ENCODE measurements around the gene DEDD.
A peak's percentile ranks its signal among the peaks of the same experiment; 100 is the strongest.

Gene DEDD

DNA sequence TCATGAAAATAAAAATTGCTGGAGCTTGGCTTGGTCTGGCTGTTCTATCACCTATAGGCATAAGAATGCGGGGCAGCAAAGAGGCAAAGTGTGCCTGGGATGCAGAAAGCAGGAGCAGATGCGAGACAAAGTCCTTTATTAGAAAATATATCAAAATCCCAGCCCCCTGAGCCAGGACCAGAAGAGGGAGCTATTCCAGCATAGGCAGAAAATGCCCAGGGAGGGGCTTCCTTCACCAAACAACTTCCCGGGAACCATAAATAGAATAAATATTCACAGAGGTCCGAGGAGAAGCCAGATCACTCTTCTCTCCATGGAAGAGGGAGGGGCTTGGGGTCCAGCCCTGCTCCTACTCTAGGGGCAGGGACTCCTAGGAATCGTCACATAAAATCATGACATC lies 38.7 kb upstream of the DEDD start:
- Mint-ChIP-seq H3K4me3 (no peak overlapping the region), H3K27ac (no peak overlapping the region), H3K9me3 (no peaks in the 10 kb centered on the region), H3K27me3 (no peaks in the 10 kb centered on the region), H3K36me3 (ENCODE audit: low read depth) (peaks cover 89% of the 10 kb centered on the region), H3K4me1 (ENCODE audit: low read depth) (peaks cover 39% of the 10 kb centered on the region)
- intact Hi-C loops (cut with micrococcal nuclease), result no loop called here

DNA sequence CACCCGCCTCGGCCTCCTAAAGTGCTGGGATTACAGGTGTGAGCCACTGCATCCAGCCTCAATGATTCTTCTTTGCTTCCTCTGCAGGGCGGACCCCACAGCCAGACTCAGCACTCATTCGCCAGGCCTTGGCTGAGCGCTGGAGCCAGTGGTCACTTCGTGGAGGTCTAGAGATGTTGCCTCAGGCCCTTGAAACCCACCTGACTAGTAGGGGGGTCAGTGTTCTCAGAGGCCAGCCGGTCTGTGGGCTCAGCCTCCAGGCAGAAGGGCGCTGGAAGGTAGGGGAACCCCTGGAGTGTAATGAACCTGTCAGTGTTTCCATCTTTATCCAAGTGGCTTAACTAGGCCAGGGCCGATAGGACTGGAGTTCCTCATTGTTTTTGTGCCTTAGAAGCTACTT lies 36.4 kb upstream of the DEDD start:
- intact Hi-C loops (cut with micrococcal nuclease), result no loop called here
- H3K36me3 Mint-ChIP-seq (ENCODE audit: low read depth), result peaks cover 79% of the 10 kb centered on the region
- H3K4me1 Mint-ChIP-seq (ENCODE audit: low read depth), result peaks cover 49% of the 10 kb centered on the region
- no peaks in the 10 kb centered on the region for H3K9me3 Mint-ChIP-seq
- no peaks in the 10 kb centered on the region for H3K27me3 Mint-ChIP-seq
- H3K27ac Mint-ChIP-seq, result no peak overlapping the region
- H3K4me3 Mint-ChIP-seq, result no peak overlapping the region

- peak overlapping the region; percentile 96 for H3K27ac Mint-ChIP-seq
- H3K36me3 Mint-ChIP-seq (ENCODE audit: low read depth), result peaks cover 79% of the 10 kb centered on the region
- peaks cover 62% of the 10 kb centered on the region for H3K4me1 Mint-ChIP-seq (ENCODE audit: low read depth)
- intact Hi-C loops (cut with micrococcal nuclease), result no loop called here
- no peaks in the 10 kb centered on the region for H3K27me3 Mint-ChIP-seq
- H3K4me3 Mint-ChIP-seq, result peak overlapping the region; percentile 91
- H3K9me3 Mint-ChIP-seq, result no peaks in the 10 kb centered on the region
Measured at GRCh38 chr1:161166669-161167548, 34.4 kb upstream of the DEDD start.

DNA sequence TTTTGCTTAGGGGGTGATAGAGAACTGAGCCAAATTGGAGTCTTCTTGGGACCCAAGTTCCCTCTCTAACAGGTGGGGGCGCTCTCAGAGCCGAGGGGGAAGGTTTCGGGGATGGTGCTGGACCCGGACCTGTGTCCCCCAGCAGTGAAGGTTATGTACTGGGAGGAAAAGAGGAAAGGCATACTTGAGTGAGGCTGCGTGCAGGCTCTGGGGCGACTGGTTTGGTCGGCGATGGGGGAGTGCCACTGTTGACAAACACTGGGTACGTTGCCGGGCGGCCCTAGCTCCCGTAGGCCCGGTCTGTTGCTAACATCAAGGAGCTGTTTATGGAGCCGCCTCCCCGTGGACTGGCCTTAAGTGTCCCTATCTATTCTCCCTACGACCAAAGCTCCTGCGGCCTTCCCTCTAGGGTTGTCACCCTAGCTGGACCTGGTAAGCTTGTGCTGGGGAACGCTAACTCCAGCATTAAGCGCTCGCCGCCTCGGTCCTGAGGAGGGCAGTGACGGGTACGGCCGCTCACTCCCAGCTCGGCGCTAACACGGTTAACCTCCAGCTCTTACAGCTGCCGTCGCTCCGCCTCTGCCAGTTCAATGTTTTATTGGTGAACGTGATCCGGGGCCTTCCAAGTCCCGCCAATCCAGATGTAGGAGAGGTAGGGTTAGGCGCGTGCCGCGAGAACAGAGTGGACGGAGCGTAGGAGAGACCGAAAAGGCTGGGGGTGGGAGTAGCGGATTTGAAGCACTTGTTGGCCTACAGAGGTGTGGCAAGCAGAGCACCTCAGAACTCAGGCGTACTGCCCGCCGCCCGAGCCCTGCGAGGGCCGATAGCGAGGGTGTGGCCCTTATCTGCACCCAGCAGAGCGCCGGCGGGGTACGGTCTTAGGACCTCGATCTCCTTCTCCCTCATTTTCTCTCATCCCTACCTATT lies 33.5 kb upstream of the DEDD start, which contains the start of gene PPOX:
Gene PPOX, plus strand, starts transcription at position 685 of the 927 bp plus-strand sequence. CDS start 422 bp downstream, outside the sequence.
- Mint-ChIP-seq H3K9me3 (no peaks in the 10 kb centered on the region), H3K36me3 (ENCODE audit: low read depth) (peaks cover 79% of the 10 kb centered on the region), H3K27ac (peak within 1 kb of the TSS; percentile 96), H3K4me3 (peak within 1 kb of the TSS; percentile 91), H3K4me1 (ENCODE audit: low read depth) (peaks cover 71% of the 10 kb centered on the region), H3K27me3 (no peaks in the 10 kb centered on the region)
- intact Hi-C loops (cut with micrococcal nuclease), result no loop called here

DNA sequence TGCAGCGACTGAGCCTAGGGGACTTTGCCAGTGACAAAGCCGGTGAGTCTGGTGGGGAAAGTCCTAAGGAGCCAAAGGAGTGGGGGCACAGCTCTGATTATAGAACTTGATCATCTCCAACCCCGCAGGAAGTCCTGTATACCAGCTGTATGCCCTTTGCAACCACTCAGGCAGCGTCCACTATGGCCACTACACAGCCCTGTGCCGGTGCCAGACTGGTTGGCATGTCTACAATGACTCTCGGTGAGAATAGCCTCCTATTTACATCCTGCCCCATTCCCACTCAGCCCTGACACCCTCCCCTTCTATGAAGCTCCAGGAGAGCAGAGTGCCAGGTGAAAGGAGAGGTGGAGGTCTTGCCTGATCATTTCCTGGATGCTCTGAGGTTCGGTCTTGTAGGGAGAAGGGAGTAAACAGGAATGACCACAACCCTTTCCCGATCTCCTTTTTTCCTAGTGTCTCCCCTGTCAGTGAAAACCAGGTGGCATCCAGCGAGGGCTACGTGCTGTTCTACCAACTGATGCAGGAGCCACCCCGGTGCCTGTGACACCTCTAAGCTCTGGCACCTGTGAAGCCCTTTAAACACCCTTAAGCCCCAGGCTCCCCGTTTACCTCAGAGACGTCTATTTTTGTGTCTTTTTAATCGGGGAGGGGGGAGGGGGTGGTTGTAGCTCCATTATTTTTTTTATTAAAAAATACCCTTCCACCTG lies 32.6 kb upstream of the DEDD start:
- intact Hi-C loops (cut with micrococcal nuclease), result no loop called here
- Mint-ChIP-seq H3K27me3 (no peaks in the 10 kb centered on the region), H3K4me1 (ENCODE audit: low read depth) (peaks cover 81% of the 10 kb centered on the region), H3K27ac (peak overlapping the region; percentile 96), H3K4me3 (no peak overlapping the region), H3K36me3 (ENCODE audit: low read depth) (peaks cover 77% of the 10 kb centered on the region), H3K9me3 (no peaks in the 10 kb centered on the region)

DNA sequence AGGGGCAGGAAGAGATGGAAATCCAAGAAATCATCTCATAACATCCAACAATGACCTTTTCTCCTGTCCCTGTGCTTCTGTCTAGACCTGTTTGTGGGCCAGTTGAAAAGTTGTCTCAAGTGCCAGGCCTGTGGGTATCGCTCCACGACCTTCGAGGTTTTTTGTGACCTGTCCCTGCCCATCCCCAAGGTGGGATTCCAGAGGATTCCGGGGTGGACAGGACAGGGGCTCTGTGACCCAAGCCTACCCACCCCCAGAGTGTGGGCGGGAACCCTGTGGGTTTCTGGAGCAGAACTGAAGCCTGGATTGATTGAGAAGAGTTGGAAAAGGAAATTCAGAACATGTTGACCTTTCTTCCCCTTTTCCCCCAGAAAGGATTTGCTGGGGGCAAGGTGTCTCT lies 31.3 kb upstream of the DEDD start:
- Mint-ChIP-seq H3K9me3 (no peaks in the 10 kb centered on the region), H3K4me3 (no peak overlapping the region), H3K27me3 (no peaks in the 10 kb centered on the region), H3K27ac (peak overlapping the region; percentile 96), H3K36me3 (ENCODE audit: low read depth) (peaks cover 75% of the 10 kb centered on the region), H3K4me1 (ENCODE audit: low read depth) (peaks cover 88% of the 10 kb centered on the region)
- intact Hi-C loops (cut with micrococcal nuclease), result no loop called here

GRCh38 chr1:161162806-161163205 lies 30.3 kb upstream of the DEDD start:
- no peaks in the 10 kb centered on the region for H3K9me3 Mint-ChIP-seq
- H3K4me3 Mint-ChIP-seq, result no peak overlapping the region
- H3K36me3 Mint-ChIP-seq (ENCODE audit: low read depth), result peaks cover 74% of the 10 kb centered on the region
- H3K27ac Mint-ChIP-seq, result peak overlapping the region; percentile 96
- intact Hi-C loops (cut with micrococcal nuclease), result no loop called here
- peaks cover 85% of the 10 kb centered on the region for H3K4me1 Mint-ChIP-seq (ENCODE audit: low read depth)
- H3K27me3 Mint-ChIP-seq, result no peaks in the 10 kb centered on the region

- no peak overlapping the region for H3K4me3 Mint-ChIP-seq
- intact Hi-C loops (cut with micrococcal nuclease), result no loop called here
- peak overlapping the region; percentile 96 for H3K27ac Mint-ChIP-seq
- H3K27me3 Mint-ChIP-seq, result no peaks in the 10 kb centered on the region
- no peaks in the 10 kb centered on the region for H3K9me3 Mint-ChIP-seq
- H3K4me1 Mint-ChIP-seq (ENCODE audit: low read depth), result peaks cover 77% of the 10 kb centered on the region
- peaks cover 80% of the 10 kb centered on the region for H3K36me3 Mint-ChIP-seq (ENCODE audit: low read depth)
Measured at GRCh38 chr1:161162052-161162451, 29.6 kb upstream of the DEDD start.

GRCh38 chr1:161161652-161162051 lies 29.2 kb upstream of the DEDD start:
- intact Hi-C loops (cut with micrococcal nuclease), result no loop called here
- peaks cover 73% of the 10 kb centered on the region for H3K4me1 Mint-ChIP-seq (ENCODE audit: low read depth)
- H3K36me3 Mint-ChIP-seq (ENCODE audit: low read depth), result peaks cover 82% of the 10 kb centered on the region
- no peak overlapping the region for H3K4me3 Mint-ChIP-seq
- H3K27me3 Mint-ChIP-seq, result no peaks in the 10 kb centered on the region
- H3K27ac Mint-ChIP-seq, result no peak overlapping the region
- H3K9me3 Mint-ChIP-seq, result no peaks in the 10 kb centered on the region

- no peak overlapping the region for H3K4me3 Mint-ChIP-seq
- H3K9me3 Mint-ChIP-seq, result no peaks in the 10 kb centered on the region
- intact Hi-C loops (cut with micrococcal nuclease), result no loop called here
- no peak overlapping the region for H3K27ac Mint-ChIP-seq
- peaks cover 67% of the 10 kb centered on the region for H3K4me1 Mint-ChIP-seq (ENCODE audit: low read depth)
- no peaks in the 10 kb centered on the region for H3K27me3 Mint-ChIP-seq
- H3K36me3 Mint-ChIP-seq (ENCODE audit: low read depth), result peaks cover 78% of the 10 kb centered on the region
Measured at GRCh38 chr1:161160671-161161145, 28.2 kb upstream of the DEDD start.

DNA sequence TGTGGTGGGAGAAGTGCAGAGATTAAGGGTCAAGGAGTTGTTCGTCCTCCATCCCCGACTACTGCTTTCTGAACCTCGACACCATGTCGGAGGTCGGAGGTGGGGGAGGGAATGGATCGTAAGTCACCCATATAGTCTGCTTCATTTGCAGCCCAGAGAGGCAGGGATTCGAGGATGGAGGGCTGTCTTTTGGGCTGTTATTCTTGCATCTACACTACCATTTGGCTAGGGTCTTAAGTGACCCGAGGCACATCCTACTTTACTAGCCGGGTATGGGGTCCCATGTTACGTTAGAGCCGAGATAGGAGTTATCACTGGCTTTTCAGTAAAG lies 27.4 kb upstream of the DEDD start:
- Mint-ChIP-seq H3K36me3 (ENCODE audit: low read depth) (peaks cover 81% of the 10 kb centered on the region), H3K27me3 (no peaks in the 10 kb centered on the region), H3K4me1 (ENCODE audit: low read depth) (peaks cover 67% of the 10 kb centered on the region), H3K27ac (peak overlapping the region; percentile 89), H3K9me3 (no peaks in the 10 kb centered on the region), H3K4me3 (peak overlapping the region; percentile 89)
- intact Hi-C loops (cut with micrococcal nuclease), result no loop called here

DNA sequence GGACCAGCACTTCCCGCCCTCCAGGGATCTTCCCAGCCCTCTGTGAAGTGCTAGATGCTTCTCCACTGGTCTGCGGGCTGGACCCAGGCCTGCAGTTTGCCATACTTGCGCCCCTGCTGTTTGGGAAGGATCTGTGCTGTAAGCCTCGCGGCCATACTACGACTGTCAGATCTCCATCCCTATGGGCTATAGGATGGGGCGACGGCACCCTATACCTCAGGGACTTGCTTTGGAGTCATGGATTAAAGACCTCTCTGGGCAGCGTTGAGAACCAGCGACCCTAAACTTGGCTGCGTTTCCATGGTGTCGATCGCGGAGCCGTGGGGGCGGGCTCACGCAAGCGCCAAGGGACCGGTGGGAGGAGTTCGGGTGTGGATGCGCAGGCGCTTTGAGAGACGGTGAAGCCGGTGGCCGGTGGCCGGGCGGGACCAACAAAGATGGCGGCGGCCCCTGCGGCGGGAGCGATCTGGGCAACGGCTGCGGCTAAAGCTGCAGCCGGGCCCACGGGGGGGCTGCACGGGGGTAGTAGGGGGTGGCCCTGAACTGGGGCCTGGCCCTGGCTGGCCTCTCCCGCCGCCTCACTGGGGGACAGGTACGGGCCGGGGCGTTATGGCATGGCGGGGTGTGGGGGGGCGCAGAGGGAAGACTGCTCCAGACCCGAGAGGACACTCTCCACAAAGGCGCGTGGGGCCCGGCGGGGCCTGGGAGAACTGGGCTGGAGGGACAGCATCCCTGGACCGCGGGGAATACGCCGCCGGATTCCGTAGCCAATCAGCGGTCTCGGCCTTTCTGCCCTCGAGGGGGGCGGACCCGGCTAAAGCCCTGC lies 26.8 kb upstream of the DEDD start, which contains the start of gene USP21:
Gene USP21, plus strand, starts transcription at position 414 of the 826 bp plus-strand sequence. CDS start 1,141 bp downstream, outside the sequence.
- peaks cover 68% of the 10 kb centered on the region for H3K4me1 Mint-ChIP-seq (ENCODE audit: low read depth)

More for the DNA sequence above, 26.8 kb upstream of the DEDD start, which contains the start of gene USP21:
- peak within 1 kb of the TSS; percentile 89 for H3K27ac Mint-ChIP-seq
- H3K9me3 Mint-ChIP-seq, result no peaks in the 10 kb centered on the region
- H3K27me3 Mint-ChIP-seq, result no peaks in the 10 kb centered on the region
- peak within 1 kb of the TSS; percentile 89 for H3K4me3 Mint-ChIP-seq
- intact Hi-C loops (cut with micrococcal nuclease), result no loop called here
- peaks cover 78% of the 10 kb centered on the region for H3K36me3 Mint-ChIP-seq (ENCODE audit: low read depth)

All from dendritic cell treated with granulocyte-macrophage colony-stimulating factor and Interleukin-4, amounts not matched to agents 40 ng/mL and 50 ng/mL, for 4 days (primary cell).